SU-DHL-6 (cell line): ENCODE data around the gene LRRN2.

ENCODE experiments used
- H2AFZ ChIP-seq: fragments of 200-600 bp; sonication (generic); 2 replicates; pipeline ENCODE4 v1.6.1; 2014; ENCODE audit warnings: low read depth, mild to moderate bottlenecking, moderate library complexity, mixed read lengths, antibody characterized with exemption, low read length; ENCODE audit not compliant: severe bottlenecking
- H3F3A ChIP-seq: fragments of 200-600 bp; shearing (Covaris generic); 2 replicates; pipeline ENCODE4 v1.6.0; 2016; ENCODE audit warnings: antibody characterized with exemption, mild to moderate bottlenecking; ENCODE audit not compliant: insufficient read depth
- H3K27ac ChIP-seq: fragments of 200-600 bp; sonication (generic); 2 replicates; pipeline ENCODE4 v1.5.1; 2016; ENCODE audit warnings: low read depth, mild to moderate bottlenecking, low read length, moderate library complexity, mixed read lengths
- H3K27me3 ChIP-seq: fragments of 200-600 bp; sonication (generic), shearing (Covaris generic); 2 replicates; pipeline ENCODE4 v1.6.0; 2014; ENCODE audit warnings: mild to moderate bottlenecking, low read length
- H3K36me3 ChIP-seq: fragments of 200-600 bp; sonication (generic); 2 replicates; pipeline ENCODE4 v1.6.1; 2014; ENCODE audit warnings: mild to moderate bottlenecking, low read length, mixed read lengths
- H3K4me2 ChIP-seq: fragments of 300-600, 200-600 bp; shearing (Covaris generic), sonication (generic); 2 replicates; pipeline ENCODE4 v1.6.0; 2014; ENCODE audit warnings: low read length, low read depth, mild to moderate bottlenecking; ENCODE audit not compliant: poor library complexity, severe bottlenecking
- H3K4me3 ChIP-seq: fragments of 200-600 bp; sonication (generic); 2 replicates; pipeline ENCODE4 v1.5.1; 2014; ENCODE audit warnings: antibody characterized with exemption, low read length, mild to moderate bottlenecking, mixed read lengths; ENCODE audit not compliant: insufficient read depth, poor library complexity, severe bottlenecking
- H3K79me2 ChIP-seq: fragments of 200-600 bp; sonication (generic); 2 replicates; pipeline ENCODE4 v1.6.1; 2014; ENCODE audit warnings: mild to moderate bottlenecking, low read length, moderate library complexity; ENCODE audit not compliant: insufficient read depth
- H3K9ac ChIP-seq: fragments of 200-600 bp; sonication (generic); 2 replicates; pipeline ENCODE4 v1.7.0; 2014; ENCODE audit warnings: mild to moderate bottlenecking, low read length
- H3K9me2 ChIP-seq: fragments of 200-600 bp; sonication (generic); replicated peaks from 2 replicates; pipeline ENCODE4 v1.6.1; 2014; ENCODE audit warnings: low read length; ENCODE audit not compliant: insufficient read depth
- H3K9me3 ChIP-seq: fragments of 200-600 bp; sonication (generic); 2 replicates; pipeline ENCODE4 v1.6.1; 2014; ENCODE audit warnings: low read length, mixed read lengths; ENCODE audit not compliant: insufficient read depth
- H4K20me1 ChIP-seq: fragments of 200-600 bp; sonication (generic); 2 replicates; pipeline ENCODE4 v1.6.1; 2014; ENCODE audit warnings: low read depth, mild to moderate bottlenecking, antibody characterized with exemption, low read length, moderate library complexity, mixed read lengths
- EZH2phosphoT487 ChIP-seq: fragments of 200-600 bp; sonication (generic), shearing (Covaris generic); conservative IDR thresholded peaks from 2 replicates; pipeline ENCODE4 v1.6.1; 2018; ENCODE audit warnings: mild to moderate bottlenecking, antibody characterized with exemption, low read length, moderate library complexity, mixed read lengths
- TF ChIP-seq, protein P1 (sequence below): fragments of 200-600 bp; sonication (generic); IDR thresholded peaks from one replicate; pipeline ENCODE4 v1.5.1; 2017; ENCODE audit warnings: antibody characterized with exemption, mild to moderate bottlenecking, low read length, moderate library complexity; ENCODE audit not compliant: insufficient read depth, poor library complexity, severe bottlenecking

Gene LRRN2

DNA sequence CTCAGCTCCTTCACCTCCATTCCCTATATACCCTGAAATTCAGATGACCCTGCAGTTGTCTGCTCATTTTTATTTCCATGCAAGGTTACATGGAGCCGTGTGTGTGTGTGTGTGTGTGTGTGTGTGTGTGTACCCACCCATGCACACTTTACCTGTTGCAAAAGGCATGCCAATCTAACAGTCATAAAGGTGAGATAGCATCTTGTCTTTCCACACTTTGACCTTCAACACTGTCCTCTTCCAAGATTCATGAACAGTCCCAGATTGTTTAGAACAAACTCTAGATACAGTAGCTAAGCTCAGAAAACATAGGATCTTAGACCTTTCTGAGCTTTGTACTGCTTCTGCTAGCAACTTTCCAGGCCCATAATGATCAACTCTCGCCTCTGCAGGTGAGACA is 9.5 kb downstream of the LRRN2 start:
- no peaks in the 10 kb centered on the region for H3K9me3 ChIP-seq
- no peaks in the 10 kb centered on the region for H3K36me3 ChIP-seq
- no peaks in the 10 kb centered on the region for H3F3A ChIP-seq
- no peaks in the 10 kb centered on the region for H3K9me2 ChIP-seq
- no peak overlapping the region for H2AFZ ChIP-seq
- no peaks in the 10 kb centered on the region for H3K27me3 ChIP-seq
- TF ChIP-seq EZH2phosphoT487, result no peak
- TF ChIP-seq, protein P1, sequence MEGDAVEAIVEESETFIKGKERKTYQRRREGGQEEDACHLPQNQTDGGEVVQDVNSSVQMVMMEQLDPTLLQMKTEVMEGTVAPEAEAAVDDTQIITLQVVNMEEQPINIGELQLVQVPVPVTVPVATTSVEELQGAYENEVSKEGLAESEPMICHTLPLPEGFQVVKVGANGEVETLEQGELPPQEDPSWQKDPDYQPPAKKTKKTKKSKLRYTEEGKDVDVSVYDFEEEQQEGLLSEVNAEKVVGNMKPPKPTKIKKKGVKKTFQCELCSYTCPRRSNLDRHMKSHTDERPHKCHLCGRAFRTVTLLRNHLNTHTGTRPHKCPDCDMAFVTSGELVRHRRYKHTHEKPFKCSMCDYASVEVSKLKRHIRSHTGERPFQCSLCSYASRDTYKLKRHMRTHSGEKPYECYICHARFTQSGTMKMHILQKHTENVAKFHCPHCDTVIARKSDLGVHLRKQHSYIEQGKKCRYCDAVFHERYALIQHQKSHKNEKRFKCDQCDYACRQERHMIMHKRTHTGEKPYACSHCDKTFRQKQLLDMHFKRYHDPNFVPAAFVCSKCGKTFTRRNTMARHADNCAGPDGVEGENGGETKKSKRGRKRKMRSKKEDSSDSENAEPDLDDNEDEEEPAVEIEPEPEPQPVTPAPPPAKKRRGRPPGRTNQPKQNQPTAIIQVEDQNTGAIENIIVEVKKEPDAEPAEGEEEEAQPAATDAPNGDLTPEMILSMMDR, result no peak
- H3K4me2 ChIP-seq, result no peak overlapping the region
- H3K9ac ChIP-seq, result no peak overlapping the region
- H3K27ac ChIP-seq, result no peak overlapping the region
- H3K79me2 ChIP-seq, result no peaks in the 10 kb centered on the region
- H4K20me1 ChIP-seq, result no peaks in the 10 kb centered on the region
- H3K4me3 ChIP-seq, result no peak overlapping the region

DNA sequence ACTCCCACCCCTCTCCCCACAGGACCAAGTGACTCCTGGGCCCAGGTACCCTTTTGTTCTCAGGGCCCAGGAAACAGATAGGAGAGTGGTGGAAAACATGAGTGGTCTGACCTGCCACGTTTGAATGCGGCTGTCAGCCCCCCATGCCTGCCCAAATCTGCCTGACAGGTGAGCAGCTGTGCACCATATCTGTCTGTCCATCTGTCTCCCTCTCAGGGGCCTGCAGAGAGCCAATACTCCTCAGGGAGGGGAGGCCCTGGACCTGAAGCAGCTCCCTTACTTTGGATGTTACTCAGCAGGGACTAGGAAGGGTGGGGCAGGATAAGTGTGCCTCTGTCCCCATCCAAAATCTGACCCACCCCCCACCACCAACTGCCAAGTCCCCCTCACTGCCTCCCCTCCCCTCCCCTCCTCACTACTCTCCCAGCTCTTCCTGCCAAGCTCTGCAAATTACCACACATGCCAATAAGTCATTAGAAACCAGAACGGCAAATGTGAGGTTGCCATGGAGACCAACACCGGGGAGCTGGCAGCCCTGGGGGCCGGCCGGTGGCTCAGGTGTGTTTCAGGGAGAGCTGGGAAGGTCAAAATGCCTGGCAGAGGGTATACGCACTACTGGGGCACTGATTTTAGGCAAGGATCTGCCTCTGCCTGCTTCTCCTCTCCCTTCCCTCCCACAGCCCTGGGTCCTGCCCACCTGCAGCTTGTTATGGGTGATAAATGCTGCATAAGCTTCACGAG is 11.5 kb downstream of the LRRN2 start:
- Histone ChIP-seq H3K79me2 (no peaks in the 10 kb centered on the region), H3F3A (no peaks in the 10 kb centered on the region), H3K4me2 (no peak overlapping the region), H3K4me3 (no peak overlapping the region), H3K9me2 (no peaks in the 10 kb centered on the region), H2AFZ (no peak overlapping the region), H3K27me3 (no peaks in the 10 kb centered on the region), H3K27ac (no peak overlapping the region), H3K36me3 (no peaks in the 10 kb centered on the region), H3K9me3 (no peaks in the 10 kb centered on the region), H4K20me1 (no peaks in the 10 kb centered on the region), H3K9ac (no peak overlapping the region)
- TF ChIP-seq, protein P1, result no peak
- no peak for TF ChIP-seq EZH2phosphoT487

DNA sequence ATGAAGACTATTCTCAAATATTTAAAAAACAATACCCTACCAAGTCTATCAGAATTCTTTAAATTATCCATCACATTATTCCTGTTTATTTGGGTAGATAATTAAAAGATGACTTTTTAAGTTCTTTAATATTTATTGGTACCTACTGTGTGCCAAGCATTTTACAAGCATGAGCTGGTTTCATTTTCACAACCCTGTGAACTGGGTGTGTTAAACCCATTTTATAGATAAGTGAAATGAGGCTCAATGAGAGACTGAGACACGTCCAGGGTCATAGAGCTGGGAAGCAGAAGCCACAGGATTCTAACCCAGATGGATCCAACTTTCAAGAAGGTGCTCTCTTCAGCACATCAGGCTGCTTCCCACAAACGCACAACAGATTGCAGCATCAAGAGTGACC is 12.3 kb downstream of the LRRN2 start:
- Histone ChIP-seq H3F3A (no peaks in the 10 kb centered on the region), H3K9me3 (no peaks in the 10 kb centered on the region), H3K36me3 (no peaks in the 10 kb centered on the region), H3K4me3 (no peak overlapping the region), H4K20me1 (no peaks in the 10 kb centered on the region), H3K27ac (no peak overlapping the region), H3K27me3 (no peaks in the 10 kb centered on the region), H2AFZ (no peak overlapping the region), H3K9me2 (no peaks in the 10 kb centered on the region), H3K4me2 (no peak overlapping the region), H3K9ac (no peak overlapping the region), H3K79me2 (no peaks in the 10 kb centered on the region)
- TF ChIP-seq EZH2phosphoT487, result no peak
- TF ChIP-seq, protein P1, result no peak
